Endodermal cell (in vitro differentiated cells): ENCODE measurements around the gene MYD88. TPM values are rescaled to one million over a fixed set of nuclear protein-coding genes. Genes with fewer than 3 reads are reported as not detected.

Source experiments
- DNase-seq: peaks from one replicate; pipeline ENCODE4 v3.0.0-alpha.2; 2017
- H3K27ac ChIP-seq: 2 replicates; pipeline ENCODE4 v1.5.1; 2013; ENCODE audit warnings: mild to moderate bottlenecking, low read depth, low read length, moderate library complexity
- H3K27me3 ChIP-seq: 2 replicates; pipeline ENCODE4 v1.6.1; 2013; ENCODE audit warnings: mild to moderate bottlenecking, low read length, moderate library complexity; ENCODE audit not compliant: insufficient read depth, control insufficient read depth, poor library complexity, severe bottlenecking
- H3K36me3 ChIP-seq: 2 replicates; pipeline ENCODE4 v1.7.0; 2013; ENCODE audit warnings: mild to moderate bottlenecking, low read length, moderate library complexity; ENCODE audit not compliant: control insufficient read depth, insufficient read depth
- H3K4me1 ChIP-seq: one replicate; pipeline ENCODE4 v1.7.0; 2013; ENCODE audit warnings: low read length; ENCODE audit not compliant: control insufficient read depth, insufficient read depth
- H3K4me3 ChIP-seq: 2 replicates; pipeline ENCODE4 v1.5.1; 2013; ENCODE audit warnings: mild to moderate bottlenecking, low read length, moderate library complexity
- H3K9ac ChIP-seq: 2 replicates; pipeline ENCODE4 v1.6.1; 2013; ENCODE audit warnings: mild to moderate bottlenecking, low read length, moderate library complexity; ENCODE audit not compliant: poor library complexity, severe bottlenecking; ENCODE audit errors: extremely low read depth
- H3K9me3 ChIP-seq: 2 replicates; pipeline ENCODE4 v1.6.1; 2013; ENCODE audit warnings: mild to moderate bottlenecking, low read length, moderate library complexity; ENCODE audit not compliant: control insufficient read depth
- H3K27ac Mint-ChIP-seq: 2 replicates; pipeline ENCODE4 v1.8.0; 2020; ENCODE audit warnings: mixed read lengths
- H3K27me3 Mint-ChIP-seq: 2 replicates; pipeline ENCODE4 v1.8.0; 2021; ENCODE audit warnings: mild to moderate bottlenecking, mixed read lengths; ENCODE audit not compliant: insufficient read depth
- H3K36me3 Mint-ChIP-seq: 2 replicates; pipeline ENCODE4 v1.8.0; 2020; ENCODE audit warnings: low read depth, mixed read lengths
- H3K4me1 Mint-ChIP-seq: 2 replicates; pipeline ENCODE4 v1.8.0; 2020; ENCODE audit warnings: mixed read lengths
- H3K4me3 Mint-ChIP-seq: 2 replicates; pipeline ENCODE4 v1.8.0; 2020; ENCODE audit warnings: mild to moderate bottlenecking, moderate library complexity, mixed read lengths
- H3K9me3 Mint-ChIP-seq: 2 replicates; pipeline ENCODE4 v1.8.0; 2020; ENCODE audit warnings: mild to moderate bottlenecking, mixed read lengths
- WGBS, 2 experiments: methylation state at CpG; one replicate each; pipeline versions ENCODE4 v1.1.5 to v1.1.7; 2013; ENCODE audit warnings: missing lambda C conversion rate in 2 of 2, mixed read lengths in 1 of 2; ENCODE audit not compliant: insufficient coverage in 1 of 2, insufficient read length in 1 of 2; 5-methylcytosine and 5-hydroxymethylcytosine counted together
- total RNA-seq, 2 donors: library from RNA; stranded (reverse); fragmentation: NEBNext Ultra II Directional in 1 of 2; extraction: Animal tissue kit (Norgen Biotek cat#: 25700) in 1 of 2; gene quantifications; 2 replicates in 1 of 2; 3 replicates in 1 of 2; pipeline ENCODE4 v1.2.1, GENCODE V29; 2021
- TF ChIP-seq, protein P1 (sequence below): fragments of 200-600 bp; sonication (generic); conservative IDR thresholded peaks from 2 replicates; pipeline ENCODE4 v1.5.0; 2021; ENCODE audit warnings: antibody characterized with exemption, mild to moderate bottlenecking

MYD88 gene
- total RNA-seq, 2 donors from 2014 or later: 16.2 to 18.8 TPM

DNA sequence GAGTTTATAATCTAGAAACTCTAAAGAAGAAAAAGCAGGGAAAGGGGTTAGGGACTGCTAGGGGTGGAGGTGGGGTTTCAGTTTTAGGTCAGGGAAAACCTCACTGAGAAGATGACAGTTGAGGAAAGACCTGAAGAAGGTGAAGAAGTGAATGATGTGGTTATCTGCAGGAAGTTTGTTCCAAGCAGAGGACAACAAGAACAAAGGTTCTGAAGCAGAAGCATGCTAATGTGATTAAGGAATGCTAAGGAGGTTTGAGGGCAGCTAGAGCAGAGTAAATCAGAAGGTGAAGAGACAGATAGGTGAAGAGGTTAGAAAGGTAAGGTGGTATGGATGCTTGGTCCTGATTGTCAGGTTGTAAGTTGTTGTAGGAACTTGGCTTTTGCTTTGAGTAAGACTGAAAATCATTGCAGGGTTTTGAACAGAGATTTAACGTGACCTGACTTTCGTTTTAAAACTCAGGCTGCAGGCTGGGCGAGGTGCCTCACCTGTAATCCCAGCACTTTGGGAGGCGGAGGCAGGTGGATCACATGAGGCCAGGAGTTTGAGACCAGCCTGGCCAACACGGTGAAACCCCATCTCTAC, 35.5 kb downstream of the MYD88 start:
- TF ChIP-seq, protein P1, sequence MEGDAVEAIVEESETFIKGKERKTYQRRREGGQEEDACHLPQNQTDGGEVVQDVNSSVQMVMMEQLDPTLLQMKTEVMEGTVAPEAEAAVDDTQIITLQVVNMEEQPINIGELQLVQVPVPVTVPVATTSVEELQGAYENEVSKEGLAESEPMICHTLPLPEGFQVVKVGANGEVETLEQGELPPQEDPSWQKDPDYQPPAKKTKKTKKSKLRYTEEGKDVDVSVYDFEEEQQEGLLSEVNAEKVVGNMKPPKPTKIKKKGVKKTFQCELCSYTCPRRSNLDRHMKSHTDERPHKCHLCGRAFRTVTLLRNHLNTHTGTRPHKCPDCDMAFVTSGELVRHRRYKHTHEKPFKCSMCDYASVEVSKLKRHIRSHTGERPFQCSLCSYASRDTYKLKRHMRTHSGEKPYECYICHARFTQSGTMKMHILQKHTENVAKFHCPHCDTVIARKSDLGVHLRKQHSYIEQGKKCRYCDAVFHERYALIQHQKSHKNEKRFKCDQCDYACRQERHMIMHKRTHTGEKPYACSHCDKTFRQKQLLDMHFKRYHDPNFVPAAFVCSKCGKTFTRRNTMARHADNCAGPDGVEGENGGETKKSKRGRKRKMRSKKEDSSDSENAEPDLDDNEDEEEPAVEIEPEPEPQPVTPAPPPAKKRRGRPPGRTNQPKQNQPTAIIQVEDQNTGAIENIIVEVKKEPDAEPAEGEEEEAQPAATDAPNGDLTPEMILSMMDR: no peak
- Histone ChIP-seq H3K4me3 (no peak overlapping the region), H3K4me1 (no peaks in the 10 kb centered on the region), H3K9ac (no peak overlapping the region), H3K36me3 (peaks cover 2% of the 10 kb centered on the region), H3K9me3 (no peaks in the 10 kb centered on the region), H3K27me3 (no peaks in the 10 kb centered on the region), H3K27ac (no peak overlapping the region)
- Mint-ChIP-seq H3K27ac (peak overlapping the region; percentile 36), H3K4me1 (peaks cover 21% of the 10 kb centered on the region), H3K4me3 (no peak overlapping the region), H3K27me3 (no peaks in the 10 kb centered on the region), H3K36me3 (peaks cover 5% of the 10 kb centered on the region), H3K9me3 (no peaks in the 10 kb centered on the region)
- 87 to 97% methylated on average over 4 to 5 of the region's 5 CpGs for WGBS, 2 experiments
- no peak for DNase-seq

DNA sequence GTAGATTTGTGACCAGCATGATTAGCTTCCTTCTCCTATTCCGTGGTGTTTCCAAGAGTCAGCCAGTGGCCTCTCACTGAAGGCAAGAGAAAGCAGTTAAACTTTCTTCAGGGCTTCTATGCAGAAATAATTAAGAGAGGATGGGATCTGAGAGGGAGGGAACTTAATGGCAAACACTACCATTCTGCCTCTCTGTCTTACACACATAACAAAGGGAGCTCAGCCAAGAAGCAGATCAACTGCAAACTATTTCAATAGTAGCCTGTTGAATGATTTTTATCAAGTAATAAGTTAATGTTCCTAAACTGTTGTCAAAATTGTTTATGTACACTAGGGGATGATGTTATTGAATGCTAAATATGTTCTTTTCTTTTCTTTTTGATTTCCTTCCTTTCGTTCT, 38.7 kb downstream of the MYD88 start:
- Mint-ChIP-seq H3K4me3 (no peak overlapping the region), H3K4me1 (peaks cover 21% of the 10 kb centered on the region), H3K36me3 (peaks cover 17% of the 10 kb centered on the region), H3K27ac (peak overlapping the region; percentile 37), H3K27me3 (no peaks in the 10 kb centered on the region), H3K9me3 (no peaks in the 10 kb centered on the region)
- no peak overlapping the region for H3K4me3 ChIP-seq
- no peak overlapping the region for H3K27ac ChIP-seq
- no peaks in the 10 kb centered on the region for H3K9me3 ChIP-seq
- H3K36me3 ChIP-seq: peaks cover 10% of the 10 kb centered on the region
- TF ChIP-seq, protein P1: no peak
- DNase-seq: no peak
- H3K9ac ChIP-seq: no peak overlapping the region
- 73 to 74% methylated on average over 2 of the region's 2 CpGs for WGBS, 2 experiments
- no peaks in the 10 kb centered on the region for H3K27me3 ChIP-seq
- H3K4me1 ChIP-seq: no peaks in the 10 kb centered on the region

DNA sequence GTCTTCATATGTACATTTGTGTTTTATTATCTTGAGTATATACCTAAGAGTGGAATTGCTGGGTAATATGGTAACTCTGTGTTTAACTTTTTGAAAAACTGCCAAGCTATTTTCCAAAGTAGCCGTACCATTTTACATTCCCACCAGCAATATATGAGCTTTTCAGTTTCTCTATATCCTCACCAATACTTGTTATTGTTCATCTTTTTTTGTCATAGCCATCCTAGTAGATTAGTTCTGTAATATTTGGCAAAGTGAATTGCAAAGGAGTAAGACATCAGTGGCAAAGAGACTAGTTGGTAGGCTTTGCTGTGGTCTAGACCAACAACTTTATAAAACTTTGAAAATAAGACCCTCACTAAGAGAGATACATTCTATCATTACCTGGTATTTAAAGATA, 48.3 kb downstream of the MYD88 start:
- no peaks in the 10 kb centered on the region for H3K4me1 Mint-ChIP-seq
- Histone ChIP-seq H3K9ac (no peak overlapping the region), H3K27ac (no peak overlapping the region), H3K4me1 (no peaks in the 10 kb centered on the region), H3K4me3 (no peak overlapping the region), H3K9me3 (peaks cover 6% of the 10 kb centered on the region), H3K27me3 (no peaks in the 10 kb centered on the region), H3K36me3 (peaks cover 52% of the 10 kb centered on the region)
- TF ChIP-seq, protein P1: no peak
- peaks cover 44% of the 10 kb centered on the region for H3K36me3 Mint-ChIP-seq
- H3K9me3 Mint-ChIP-seq: peaks cover 2% of the 10 kb centered on the region
- H3K4me3 Mint-ChIP-seq: no peak overlapping the region
- H3K27me3 Mint-ChIP-seq: no peaks in the 10 kb centered on the region
- no peak overlapping the region for H3K27ac Mint-ChIP-seq
- no peak for DNase-seq
- WGBS, 2 experiments: 94% methylated on average over 1 of the region's 1 CpG; no CpG with 5 or more reads in 1 of the 2 experiments
